ENCODE measurements around the gene SEMA6A. TPM values are rescaled to one million over a fixed set of nuclear protein-coding genes. Genes with fewer than 3 reads are reported as not detected.

SEMA6A gene
- polyA plus RNA-seq, 2 of the 4 experiments (the other 2 are of a cell fraction) = 0.01 TPM; not detected in 1

GRCh38 chr5:116497631-116498030, 77.0 kb downstream of the SEMA6A start (continued):
- TF ChIP-seq FOSL2 (IDR thresholded peaks at IDR 0.05) = no peak
- TF ChIP-seq FOSL2 (CRISPR knock-in tag; IDR thresholded peaks at IDR 0.05) = no peak
- TF ChIP-seq RAD21 (conservative IDR thresholded peaks at IDR 0.05 in 1 of 2, IDR thresholded peaks at IDR 0.05 in 1 of 2) = no peak

DNA sequence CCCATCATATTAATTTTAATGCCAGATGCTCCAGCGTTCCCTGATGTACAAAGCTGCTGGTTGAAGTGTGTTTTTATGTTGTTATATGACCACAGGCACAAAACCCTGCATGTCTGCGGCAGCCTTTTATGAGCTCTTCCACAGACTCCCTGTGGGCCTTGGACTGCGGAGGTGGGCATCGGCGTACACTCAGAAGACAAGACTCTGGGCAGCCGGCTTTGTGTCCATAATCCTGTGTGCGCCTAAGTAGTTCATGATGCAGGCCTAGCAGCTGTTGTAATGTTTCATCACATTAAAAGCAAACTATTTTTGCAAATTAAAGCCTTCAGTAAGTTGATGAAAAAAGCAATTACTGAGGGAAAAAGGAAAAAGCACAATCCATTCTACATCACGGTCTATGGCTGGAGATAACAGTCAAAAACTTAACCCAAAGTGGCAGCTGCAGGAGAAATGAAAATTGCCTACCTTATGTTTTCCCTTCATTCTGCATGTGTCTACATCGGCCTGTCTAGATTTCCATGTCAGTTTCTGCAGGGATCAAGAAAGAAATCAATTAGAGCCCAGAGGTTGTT, 78.8 kb downstream of the SEMA6A start:
- no peak for ATAC-seq

DNA sequence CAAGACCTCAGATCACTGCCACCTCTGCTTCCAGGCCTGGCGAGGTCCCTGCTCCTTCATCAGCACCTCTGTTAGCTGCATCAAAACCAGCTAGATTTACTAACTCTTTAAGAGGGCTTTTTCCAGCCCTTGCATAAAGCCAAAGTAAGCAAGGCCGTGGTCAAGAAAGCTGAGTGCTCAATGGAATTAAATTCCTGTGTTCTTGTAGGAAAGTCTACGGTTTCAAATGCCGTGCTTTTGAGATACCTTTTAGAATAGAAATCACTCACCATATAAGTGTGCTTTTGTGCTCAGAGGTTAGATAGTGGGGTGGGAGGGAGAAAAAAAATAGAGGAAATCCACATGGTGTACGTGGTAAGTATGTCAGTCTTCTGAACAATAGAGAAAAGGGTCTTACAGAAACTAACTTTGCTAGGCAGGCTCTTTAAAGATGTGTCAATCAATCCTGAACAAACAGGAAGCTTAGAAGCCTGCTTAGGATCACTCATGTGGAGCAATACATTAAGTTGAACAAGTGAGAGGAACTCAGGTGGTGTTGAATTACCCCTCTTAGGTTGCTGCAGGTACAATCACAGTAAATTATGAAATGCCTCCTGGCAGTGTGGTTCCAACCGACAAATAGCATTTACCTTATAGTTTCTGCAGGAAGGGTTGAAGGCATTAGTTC, 79.7 kb downstream of the SEMA6A start:
- Histone ChIP-seq H3K4me3 (no peak overlapping the region), H3K4me1 (no peaks in the 10 kb centered on the region), H3K4me2 (no peak overlapping the region), H3K9me3 (no peaks in the 10 kb centered on the region), H3K27ac (no peak overlapping the region)
- ATAC-seq (no peak), FAIRE-seq (no peak), DNase-seq (ENCODE audit: low read depth in 1 of 2, low spot score in 1 of 2) (no peak)
- 32% methylated on average over 6 of the region's 6 CpGs for WGBS (ENCODE audit: missing lambda C conversion rate)
- TF ChIP-seq USF2 (IDR thresholded peaks at IDR 0.05) (no peak), KDM1A (IDR thresholded peaks at IDR 0.05; ENCODE audit: low read depth) (no peak), JUN (IDR thresholded peaks at IDR 0.05) (no peak), HEYL (CRISPR knock-in tag; IDR thresholded peaks at IDR 0.05) (no peak), EP300 (IDR thresholded peaks at IDR 0.05) (no peak), FOXS1 (CRISPR knock-in tag; IDR thresholded peaks at IDR 0.05) (no peak), NPAS2 (CRISPR knock-in tag; IDR thresholded peaks at IDR 0.05; ENCODE audit: borderline replicate concordance) (no peak), RFX5 (IDR thresholded peaks at IDR 0.05) (no peak), SMC3 (IDR thresholded peaks at IDR 0.05) (no peak), CHD2 (IDR thresholded peaks at IDR 0.05; ENCODE audit: low read length, partially characterized antibody) (no peak), TFCP2L1 (CRISPR knock-in tag; IDR thresholded peaks at IDR 0.05) (no peak), CBX8 (IDR thresholded peaks at IDR 0.05) (no peak), POLR2A (IDR thresholded peaks at IDR 0.05; ENCODE audit: low read length) (no peak), NR3C1 (IDR thresholded peaks at IDR 0.05) (no peak), ZFP36 (IDR thresholded peaks at IDR 0.05; ENCODE audit: borderline replicate concordance, partially characterized antibody) (no peak)
- TF ChIP-seq, protein P1, sequence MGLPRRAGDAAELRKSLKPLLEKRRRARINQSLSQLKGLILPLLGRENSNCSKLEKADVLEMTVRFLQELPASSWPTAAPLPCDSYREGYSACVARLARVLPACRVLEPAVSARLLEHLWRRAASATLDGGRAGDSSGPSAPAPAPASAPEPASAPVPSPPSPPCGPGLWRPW (IDR thresholded peaks at IDR 0.05) = no peak
- TF ChIP-seq, protein P2, sequence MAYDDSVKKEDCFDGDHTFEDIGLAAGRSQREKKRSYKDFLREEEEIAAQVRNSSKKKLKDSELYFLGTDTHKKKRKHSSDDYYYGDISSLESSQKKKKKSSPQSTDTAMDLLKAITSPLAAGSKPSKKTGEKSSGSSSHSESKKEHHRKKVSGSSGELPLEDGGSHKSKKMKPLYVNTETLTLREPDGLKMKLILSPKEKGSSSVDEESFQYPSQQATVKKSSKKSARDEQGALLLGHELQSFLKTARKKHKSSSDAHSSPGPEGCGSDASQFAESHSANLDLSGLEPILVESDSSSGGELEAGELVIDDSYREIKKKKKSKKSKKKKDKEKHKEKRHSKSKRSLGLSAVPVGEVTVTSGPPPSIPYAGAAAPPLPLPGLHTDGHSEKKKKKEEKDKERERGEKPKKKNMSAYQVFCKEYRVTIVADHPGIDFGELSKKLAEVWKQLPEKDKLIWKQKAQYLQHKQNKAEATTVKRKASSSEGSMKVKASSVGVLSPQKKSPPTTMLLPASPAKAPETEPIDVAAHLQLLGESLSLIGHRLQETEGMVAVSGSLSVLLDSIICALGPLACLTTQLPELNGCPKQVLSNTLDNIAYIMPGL (CRISPR knock-in tag; IDR thresholded peaks at IDR 0.05; ENCODE audit: borderline replicate concordance) = no peak
- POLR2A ChIA-PET = no interaction called here
- CTCF ChIA-PET = interaction anchor here (1.2 kb wide), 1 partner anchor 15 kb away, joined by 3 read pairs; no protein-coding TSS in a partner anchor

More for the DNA sequence above, 78.8 kb downstream of the SEMA6A start:
- CTCF ChIA-PET = no interaction called here
- no peaks in the 10 kb centered on the region for H3K4me1 ChIP-seq
- TF ChIP-seq ZSCAN20 (CRISPR knock-in tag; IDR thresholded peaks at IDR 0.05) (no peak), NPAS2 (CRISPR knock-in tag; IDR thresholded peaks at IDR 0.05; ENCODE audit: borderline replicate concordance) (no peak), RCOR1 (IDR thresholded peaks at IDR 0.05; ENCODE audit: low read depth, low read length) (no peak), KDM1A (IDR thresholded peaks at IDR 0.05; ENCODE audit: low read depth) (no peak), MAFK (IDR thresholded peaks at IDR 0.05; ENCODE audit: partially characterized antibody) (no peak), JUNB (IDR thresholded peaks at IDR 0.05) (no peak), ZNF302 (CRISPR knock-in tag; IDR thresholded peaks at IDR 0.05) (no peak), EP300 (IDR thresholded peaks at IDR 0.05) (no peak), ATOH8 (CRISPR knock-in tag; IDR thresholded peaks at IDR 0.05; ENCODE audit: low read depth) (no peak)
- TF ChIP-seq, protein P3, sequence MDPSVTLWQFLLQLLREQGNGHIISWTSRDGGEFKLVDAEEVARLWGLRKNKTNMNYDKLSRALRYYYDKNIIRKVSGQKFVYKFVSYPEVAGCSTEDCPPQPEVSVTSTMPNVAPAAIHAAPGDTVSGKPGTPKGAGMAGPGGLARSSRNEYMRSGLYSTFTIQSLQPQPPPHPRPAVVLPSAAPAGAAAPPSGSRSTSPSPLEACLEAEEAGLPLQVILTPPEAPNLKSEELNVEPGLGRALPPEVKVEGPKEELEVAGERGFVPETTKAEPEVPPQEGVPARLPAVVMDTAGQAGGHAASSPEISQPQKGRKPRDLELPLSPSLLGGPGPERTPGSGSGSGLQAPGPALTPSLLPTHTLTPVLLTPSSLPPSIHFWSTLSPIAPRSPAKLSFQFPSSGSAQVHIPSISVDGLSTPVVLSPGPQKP (IDR thresholded peaks at IDR 0.05; ENCODE audit: low read depth, low read length) = no peak
- FAIRE-seq (no peak), DNase-seq (ENCODE audit: low read depth in 1 of 2, low spot score in 1 of 2) (no peak)
- no peaks in the 10 kb centered on the region for H3K9me3 ChIP-seq
- POLR2A ChIA-PET = no interaction called here
- H3K4me3 ChIP-seq = no peak overlapping the region
- H3K27ac ChIP-seq = no peak overlapping the region
- WGBS (ENCODE audit: missing lambda C conversion rate) = 67% methylated on average over 9 of the region's 9 CpGs
- no peak overlapping the region for H3K4me2 ChIP-seq

Data from A549 (cell line).